ENCODE data around the gene FASTKD3.

- TF ChIP-seq CTCF (IDR thresholded peaks at IDR 0.05) (no peak), EP300 (IDR thresholded peaks at IDR 0.05) (no peak)
Measured at GRCh38 chr5:7822449-7822848, 46.4 kb downstream of the FASTKD3 start.
